Measurements from ENCODE around the gene SASH3.
"Not testable (repeated sequence)": the region's sequence is repeated elsewhere in the genome, so short reads cannot be mapped to it uniquely, and the experiment has no call there.

The SASH3 gene

DNA sequence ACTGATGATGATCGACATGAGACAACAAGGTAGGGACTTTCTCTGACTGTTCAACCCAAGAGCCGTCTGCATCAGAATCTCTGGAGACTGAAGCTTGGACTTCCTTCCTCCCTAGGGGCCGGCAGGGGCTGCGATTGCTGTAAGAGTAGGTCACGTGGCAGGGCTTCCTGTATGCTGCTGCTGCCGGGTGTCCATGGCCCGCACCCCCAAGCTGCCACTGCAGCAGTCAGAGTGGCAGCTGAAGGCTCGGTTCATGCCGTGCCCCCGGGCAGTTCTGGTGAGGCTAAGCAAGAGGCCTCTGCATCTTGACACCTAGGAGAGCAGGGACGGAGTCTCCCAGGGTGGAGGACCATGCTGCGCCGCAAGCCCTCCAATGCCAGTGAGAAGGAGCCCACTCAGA lies at the start of gene SASH3:
SASH3 (plus strand) TSS at position 203 of the 400 bp plus-strand sequence; CDS start at position 352, 149 bp downstream.
- DNase-seq (ENCODE audit: low read depth, low spot score): no peak

DNA sequence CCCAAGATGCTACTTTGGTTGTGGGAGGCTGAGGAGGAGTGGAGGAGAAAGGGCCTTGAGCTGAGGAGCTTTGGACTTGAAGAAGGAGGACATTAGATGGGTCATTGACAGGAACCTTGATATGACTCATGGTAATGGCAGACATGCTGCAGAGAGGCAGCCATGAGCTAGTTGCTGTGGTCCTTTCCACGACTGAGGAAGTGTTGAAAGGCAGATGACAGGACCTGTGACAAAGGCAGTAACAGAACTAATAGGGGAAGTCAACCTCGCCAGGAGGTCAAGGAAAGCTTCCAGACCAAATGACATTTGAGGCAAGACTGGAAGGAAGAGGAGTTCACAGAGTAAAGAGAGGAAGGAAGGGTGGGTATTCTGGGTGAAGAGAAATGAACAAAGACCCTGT lies 48.5 kb upstream of the SASH3 start:
- DNase-seq (ENCODE audit: low read depth, low spot score): no peak

GRCh38 chrX:129732857-129733256 lies 46.9 kb upstream of the SASH3 start:
- DNase-seq (ENCODE audit: low read depth, low spot score): no peak

DNA sequence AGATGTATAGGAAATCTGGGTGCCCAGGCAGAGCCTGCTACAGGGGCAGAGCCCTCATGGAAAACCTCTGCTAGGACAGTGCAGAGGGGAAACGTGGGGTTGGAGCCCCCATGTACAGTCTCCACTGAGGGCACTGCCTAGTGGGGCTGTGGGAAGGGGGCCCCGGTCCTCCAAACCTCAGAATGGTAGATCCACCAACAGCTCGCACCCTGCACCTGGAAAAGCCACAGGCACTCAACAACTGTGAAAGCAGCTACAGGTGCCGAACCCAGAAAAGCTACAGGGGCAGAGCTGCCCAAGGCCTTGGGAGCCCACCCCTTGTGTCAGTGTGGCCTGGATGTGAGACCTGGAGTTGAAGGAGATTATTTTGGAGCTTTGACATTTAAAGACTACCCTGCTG lies 46.4 kb upstream of the SASH3 start:
- no peak for DNase-seq (ENCODE audit: low read depth, low spot score)

GRCh38 chrX:129736491-129736890 lies 43.3 kb upstream of the SASH3 start:
- no peak for DNase-seq (ENCODE audit: low read depth, low spot score)

GRCh38 chrX:129737916-129738315 lies 41.8 kb upstream of the SASH3 start:
- no peak for DNase-seq (ENCODE audit: low read depth, low spot score)

GRCh38 chrX:129738466-129739308 lies 41.1 kb upstream of the SASH3 start, which contains the start of gene XPNPEP2:
TSS of gene XPNPEP2 (plus strand) at chrX:129738979. CDS start at chrX:129739214, 235 bp downstream.
- no peak for DNase-seq (ENCODE audit: low read depth, low spot score)

DNA sequence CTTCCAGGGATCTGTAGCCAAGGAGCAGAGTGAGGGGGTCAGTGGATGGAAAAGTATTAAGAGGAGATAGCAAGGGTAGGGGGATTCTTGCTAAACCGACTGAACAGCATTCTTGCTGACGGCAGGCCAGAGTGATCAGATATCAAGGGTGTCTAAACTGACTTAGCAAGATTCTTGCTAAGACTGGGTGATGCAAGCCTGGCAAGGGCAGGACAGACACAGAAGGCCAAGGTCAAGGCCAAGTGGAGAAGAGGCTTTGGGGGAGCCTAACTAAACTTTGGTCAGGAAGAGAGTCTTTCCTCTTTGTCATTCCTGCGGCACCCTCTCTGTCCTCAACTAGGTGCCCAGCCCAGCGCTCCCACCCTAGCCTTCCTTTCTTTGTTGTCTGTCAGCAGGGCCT lies 40.2 kb upstream of the SASH3 start:
- DNase-seq (ENCODE audit: low read depth, low spot score): no peak

GRCh38 chrX:129741880-129742758 lies 37.6 kb upstream of the SASH3 start:
- no peak for DNase-seq (ENCODE audit: low read depth, low spot score)

- not testable (repeated sequence) for DNase-seq (ENCODE audit: low read depth, low spot score)
Measured at GRCh38 chrX:129742759-129743152, 37.0 kb upstream of the SASH3 start.

DNA sequence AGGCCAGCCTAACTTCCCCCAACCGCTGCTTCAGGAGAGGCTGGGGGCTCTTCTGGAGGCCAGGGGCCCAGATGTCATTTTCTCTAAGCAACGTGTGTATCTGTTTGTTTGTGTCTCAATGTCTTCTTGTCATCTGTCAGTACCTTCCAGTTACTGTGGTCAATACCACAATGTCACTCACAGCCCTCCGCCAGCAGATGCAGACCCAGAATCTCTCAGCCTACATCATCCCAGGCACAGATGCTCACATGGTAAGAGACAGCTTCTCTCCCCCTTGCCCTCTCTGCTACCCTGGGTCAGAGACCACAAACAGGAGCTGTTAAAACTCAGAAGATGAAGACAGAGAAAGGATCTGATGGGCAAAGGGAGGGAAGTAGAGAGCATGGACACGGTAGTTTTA lies 35.9 kb upstream of the SASH3 start:
- DNase-seq (ENCODE audit: low read depth, low spot score): no peak

DNA sequence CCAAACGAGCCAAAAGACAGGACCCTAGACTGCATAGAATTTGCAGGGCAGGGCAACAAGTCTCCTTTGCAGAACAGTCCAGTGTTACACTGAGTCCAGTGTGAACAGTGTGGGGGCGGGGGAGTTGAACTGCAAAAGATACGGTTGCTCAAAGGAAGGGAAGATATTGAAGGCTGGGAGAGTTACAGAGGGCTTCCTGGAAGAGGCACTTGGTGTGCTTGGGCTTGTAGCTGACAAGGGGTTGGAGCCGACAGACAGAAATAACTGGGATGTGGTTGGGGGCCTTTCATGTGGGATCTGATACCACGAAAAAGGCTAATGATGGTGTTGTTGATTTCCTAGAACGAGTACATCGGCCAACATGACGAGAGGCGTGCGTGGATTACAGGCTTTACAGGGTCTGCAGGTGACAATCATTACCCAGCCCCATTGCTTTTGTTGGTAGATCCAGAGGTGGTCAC lies 34.9 kb upstream of the SASH3 start:
- DNase-seq (ENCODE audit: low read depth, low spot score): no peak

- no peak for DNase-seq (ENCODE audit: low read depth, low spot score)
Measured at GRCh38 chrX:129746557-129747470, 32.9 kb upstream of the SASH3 start.

DNA sequence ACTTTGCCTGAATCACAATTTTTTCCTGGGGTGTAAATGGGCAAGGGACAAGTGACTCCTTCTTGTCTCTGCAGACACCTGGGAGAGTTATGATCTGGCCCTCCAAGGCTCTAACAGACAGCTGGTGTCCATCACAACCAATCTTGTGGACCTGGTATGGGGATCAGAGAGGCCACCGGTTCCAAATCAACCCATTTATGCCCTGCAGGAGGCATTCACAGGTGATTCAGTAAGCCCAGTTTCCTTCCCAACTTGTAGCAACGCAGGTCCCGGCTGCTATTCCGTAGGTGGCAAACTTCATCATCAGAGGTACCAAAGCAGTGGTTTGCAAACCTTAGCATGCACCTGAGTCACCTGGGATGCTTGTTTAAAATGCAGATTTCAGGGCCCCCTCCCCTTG lies 32.2 kb upstream of the SASH3 start:
- DNase-seq (ENCODE audit: low read depth, low spot score): no peak

GRCh38 chrX:129748305-129748704 lies 31.4 kb upstream of the SASH3 start:
- DNase-seq (ENCODE audit: low read depth, low spot score): no peak

DNA sequence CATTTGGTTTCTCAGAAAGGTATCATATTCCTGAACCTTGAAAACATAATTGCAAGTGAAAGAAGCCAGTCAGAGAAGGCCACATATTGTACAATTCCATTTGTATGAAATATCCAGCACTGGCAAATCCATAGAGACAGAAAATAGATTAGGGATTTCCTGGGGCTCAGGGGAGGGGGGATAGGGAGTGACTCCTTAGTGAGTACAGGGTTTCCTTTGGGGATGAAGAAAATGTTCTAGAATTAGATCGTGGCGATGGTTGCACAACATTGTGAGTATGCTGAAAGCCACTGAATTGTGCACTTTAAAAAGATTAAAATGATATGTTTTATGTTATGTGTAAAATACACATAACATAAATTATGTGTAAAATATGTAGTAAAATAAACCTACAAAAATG lies 30.7 kb upstream of the SASH3 start:
- no peak for DNase-seq (ENCODE audit: low read depth, low spot score)

DNA sequence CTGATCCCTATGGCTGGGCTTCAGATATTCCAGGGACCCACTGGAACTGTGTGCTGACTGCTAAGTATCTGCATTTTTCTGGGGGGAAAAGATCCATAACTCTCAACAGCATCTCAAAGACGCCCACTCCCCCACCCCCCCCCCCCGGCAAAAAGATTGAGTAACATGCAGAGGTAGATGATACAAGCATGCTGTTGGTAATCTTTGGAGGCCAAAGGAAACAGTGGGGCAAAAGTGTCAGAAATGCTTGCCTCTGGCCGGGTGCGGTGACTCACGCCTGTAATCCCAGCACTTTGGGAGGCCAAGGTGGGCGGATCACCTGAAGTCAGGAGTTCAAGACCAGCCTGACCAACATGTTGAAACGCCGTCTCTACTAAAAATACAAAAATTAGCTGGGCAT lies 28.8 kb upstream of the SASH3 start:
- DNase-seq (ENCODE audit: low read depth, low spot score): no peak

GRCh38 chrX:129754056-129755024 lies 25.4 kb upstream of the SASH3 start:
- DNase-seq (ENCODE audit: low read depth, low spot score): peak; percentile 7

GRCh38 chrX:129755779-129756650 lies 23.7 kb upstream of the SASH3 start:
- DNase-seq (ENCODE audit: low read depth, low spot score): no peak
